H4 (cell line): ENCODE data around the gene FOXS1. TPM values are rescaled to one million over a fixed set of nuclear protein-coding genes. Genes with fewer than 3 reads are reported as not detected.

Experiments used
- DNase-seq: peaks from one replicate; pipeline ENCODE4 v3.0.0-alpha.2; 2015; ENCODE audit warnings: low spot score
- total RNA-seq: library from RNA; depleted of rRNA; stranded (reverse); fragments of >200 nt; shearing (Covaris generic); gene quantifications from 2 replicates; pipeline ENCODE4 v1.2.3, GENCODE V29; 2014; rRNA removed

Gene FOXS1
- total RNA-seq, 1 experiment from 2014 or later: 0.08 TPM

DNA sequence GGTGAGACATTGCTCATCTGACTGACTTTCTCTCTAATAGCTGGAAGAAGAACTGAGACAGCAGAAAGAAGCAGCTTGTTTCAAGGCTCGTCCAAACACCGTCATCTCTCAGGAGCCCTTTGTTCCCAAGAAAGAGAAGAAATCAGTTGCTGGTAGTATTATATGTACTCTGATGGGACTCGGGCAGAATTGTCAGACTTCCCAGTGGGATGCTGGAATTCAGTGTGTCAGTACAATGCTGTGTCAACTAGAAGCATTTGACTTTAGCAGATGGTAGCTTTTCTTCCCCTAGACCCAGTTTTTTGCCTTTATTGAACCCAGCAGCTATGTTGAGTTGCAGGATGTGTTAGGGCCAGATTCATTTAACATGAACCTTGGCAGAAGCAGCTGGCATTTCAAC lies 48.0 kb downstream of the FOXS1 start:
- no peak for DNase-seq

Other genes with a start within 250 kb of the FOXS1 start
- gene ID1, start 240.3 kb downstream of the FOXS1 start, total RNA-seq: 410 and 489 TPM in 2 replicates
- not detected in 2 replicates for gene COX4I2, start 207.7 kb downstream of the FOXS1 start, total RNA-seq
- gene BCL2L1, start 122.7 kb downstream of the FOXS1 start, total RNA-seq: 34.2 and 42.6 TPM in 2 replicates
- 111 and 128 TPM in 2 replicates for gene TPX2, start 106.3 kb downstream of the FOXS1 start, total RNA-seq
- gene MYLK2, start 26.2 kb downstream of the FOXS1 start, total RNA-seq: 0.14 TPM in 1 of 2 replicates, not detected in the other
- 7.5 and 9.2 TPM in 2 replicates for gene DUSP15, start 24.9 kb upstream of the FOXS1 start, total RNA-seq
- 0.27 TPM in 1 of 2 replicates, not detected in the other for gene TTLL9, start 25.0 kb upstream of the FOXS1 start, total RNA-seq
- gene PDRG1, start 106.4 kb upstream of the FOXS1 start, total RNA-seq: 4.4 and 6.2 TPM in 2 replicates
- gene XKR7, start 122.5 kb upstream of the FOXS1 start, total RNA-seq: not detected in 2 replicates
- 0.04 TPM in 1 of 2 replicates, not detected in the other for gene CCM2L, start 164.8 kb upstream of the FOXS1 start, total RNA-seq
- gene HCK, start 206.6 kb upstream of the FOXS1 start, total RNA-seq: not detected in 2 replicates